Type B pancreatic cell (in vitro differentiated cells): Measurements from ENCODE around the gene NLGN1. TPM values are rescaled to one million over a fixed set of nuclear protein-coding genes. Genes with fewer than 3 reads are reported as not detected.

ENCODE experiments used
- DNase-seq: peaks from one replicate; pipeline ENCODE4 v3.0.0; 2021; ENCODE audit warnings: mixed read lengths; ENCODE audit not compliant: unreplicated experiment; ENCODE audit errors: extremely low spot score
- H3K27ac Mint-ChIP-seq: 2 replicates; pipeline ENCODE4 v1.8.0; 2021; ENCODE audit warnings: mild to moderate bottlenecking, mixed read lengths
- H3K27me3 Mint-ChIP-seq: 2 replicates; pipeline ENCODE4 v1.8.0; 2021; ENCODE audit warnings: mixed read lengths
- H3K36me3 Mint-ChIP-seq: 2 replicates; pipeline ENCODE4 v1.8.0; 2021; ENCODE audit warnings: mixed read lengths
- H3K4me1 Mint-ChIP-seq: one replicate; pipeline ENCODE4 v1.8.0; 2021; ENCODE audit warnings: mixed read lengths; ENCODE audit not compliant: unreplicated experiment
- H3K4me3 Mint-ChIP-seq: 2 replicates; pipeline ENCODE4 v1.8.0; 2021; ENCODE audit warnings: mild to moderate bottlenecking, mixed read lengths
- H3K9me3 Mint-ChIP-seq: 2 replicates; pipeline ENCODE4 v1.8.0; 2021; ENCODE audit warnings: mixed read lengths
- total RNA-seq: library from RNA; stranded (reverse); gene quantifications from 2 replicates; pipeline ENCODE4 v1.2.1, GENCODE V29; 2021; ENCODE audit warnings: low replicate concordance
- TF ChIP-seq, protein P1 (sequence below): fragments of 200-600 bp; sonication (generic); conservative IDR thresholded peaks from 2 replicates; pipeline ENCODE4 v1.5.0; 2021; ENCODE audit warnings: antibody characterized with exemption, mild to moderate bottlenecking

The NLGN1 gene
- total RNA-seq, 1 donor from 2014 or later, result 12.6 TPM

DNA sequence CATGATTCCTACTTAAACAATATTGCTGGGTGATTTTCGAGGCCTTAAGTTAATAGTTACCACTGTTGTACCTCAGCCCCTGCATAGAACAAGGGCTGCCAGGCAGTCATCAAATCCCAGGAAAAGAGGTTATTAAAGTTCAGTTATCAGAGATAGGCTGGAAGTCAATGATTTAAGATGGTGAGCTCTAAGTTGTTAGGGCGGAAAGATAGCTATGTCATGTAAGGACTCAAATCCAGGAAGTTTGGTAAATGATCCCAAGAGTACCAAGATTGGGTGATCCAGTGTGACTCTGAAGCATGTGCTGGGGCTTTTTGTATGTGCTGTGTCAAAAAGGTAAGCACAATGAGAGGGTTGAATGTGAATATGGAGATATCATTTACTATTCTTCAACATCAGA, 287.9 kb downstream of the NLGN1 start:
- H3K27ac Mint-ChIP-seq, result no peak overlapping the region
- no peaks in the 10 kb centered on the region for H3K4me1 Mint-ChIP-seq

DNA sequence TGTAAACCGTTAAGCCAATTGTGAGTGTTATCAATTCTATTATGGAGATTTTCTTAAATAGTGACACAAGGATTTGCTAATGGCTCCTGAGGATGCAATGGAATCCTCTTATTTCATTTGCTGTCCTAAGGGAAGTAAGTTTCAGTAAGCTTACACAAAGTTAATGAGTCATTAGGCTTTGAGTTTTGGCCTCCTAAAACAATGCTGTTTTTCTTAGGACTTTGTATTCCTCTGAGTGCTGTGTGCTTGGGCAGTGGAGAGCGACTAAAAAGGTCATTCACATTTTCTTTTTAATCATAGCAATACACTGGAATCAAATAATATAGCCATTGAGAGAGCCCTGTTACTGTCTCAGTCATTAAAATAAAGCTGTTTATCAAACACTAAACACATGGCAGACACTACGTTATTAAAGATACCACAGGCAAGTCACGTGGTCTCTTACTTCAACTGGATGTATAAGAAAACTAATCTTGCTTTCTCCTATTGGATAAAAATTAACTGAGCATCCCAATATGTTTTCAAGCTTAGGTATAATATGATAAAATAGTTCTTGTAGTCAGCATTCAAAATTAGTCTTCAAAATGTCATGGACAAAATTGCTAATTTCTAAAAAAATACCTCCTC, 290.8 kb downstream of the NLGN1 start:
- Mint-ChIP-seq H3K4me1 (no peaks in the 10 kb centered on the region), H3K27me3 (no peaks in the 10 kb centered on the region), H3K4me3 (no peak overlapping the region), H3K36me3 (no peaks in the 10 kb centered on the region), H3K9me3 (peaks cover 4% of the 10 kb centered on the region), H3K27ac (no peak overlapping the region)
- TF ChIP-seq, protein P1, sequence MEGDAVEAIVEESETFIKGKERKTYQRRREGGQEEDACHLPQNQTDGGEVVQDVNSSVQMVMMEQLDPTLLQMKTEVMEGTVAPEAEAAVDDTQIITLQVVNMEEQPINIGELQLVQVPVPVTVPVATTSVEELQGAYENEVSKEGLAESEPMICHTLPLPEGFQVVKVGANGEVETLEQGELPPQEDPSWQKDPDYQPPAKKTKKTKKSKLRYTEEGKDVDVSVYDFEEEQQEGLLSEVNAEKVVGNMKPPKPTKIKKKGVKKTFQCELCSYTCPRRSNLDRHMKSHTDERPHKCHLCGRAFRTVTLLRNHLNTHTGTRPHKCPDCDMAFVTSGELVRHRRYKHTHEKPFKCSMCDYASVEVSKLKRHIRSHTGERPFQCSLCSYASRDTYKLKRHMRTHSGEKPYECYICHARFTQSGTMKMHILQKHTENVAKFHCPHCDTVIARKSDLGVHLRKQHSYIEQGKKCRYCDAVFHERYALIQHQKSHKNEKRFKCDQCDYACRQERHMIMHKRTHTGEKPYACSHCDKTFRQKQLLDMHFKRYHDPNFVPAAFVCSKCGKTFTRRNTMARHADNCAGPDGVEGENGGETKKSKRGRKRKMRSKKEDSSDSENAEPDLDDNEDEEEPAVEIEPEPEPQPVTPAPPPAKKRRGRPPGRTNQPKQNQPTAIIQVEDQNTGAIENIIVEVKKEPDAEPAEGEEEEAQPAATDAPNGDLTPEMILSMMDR, result no peak
- DNase-seq, result no peak

More for the DNA sequence above, 287.9 kb downstream of the NLGN1 start:
- H3K36me3 Mint-ChIP-seq, result no peaks in the 10 kb centered on the region
- TF ChIP-seq, protein P1, result no peak
- peaks cover 4% of the 10 kb centered on the region for H3K9me3 Mint-ChIP-seq
- no peaks in the 10 kb centered on the region for H3K27me3 Mint-ChIP-seq
- DNase-seq, result no peak
- H3K4me3 Mint-ChIP-seq, result no peak overlapping the region

DNA sequence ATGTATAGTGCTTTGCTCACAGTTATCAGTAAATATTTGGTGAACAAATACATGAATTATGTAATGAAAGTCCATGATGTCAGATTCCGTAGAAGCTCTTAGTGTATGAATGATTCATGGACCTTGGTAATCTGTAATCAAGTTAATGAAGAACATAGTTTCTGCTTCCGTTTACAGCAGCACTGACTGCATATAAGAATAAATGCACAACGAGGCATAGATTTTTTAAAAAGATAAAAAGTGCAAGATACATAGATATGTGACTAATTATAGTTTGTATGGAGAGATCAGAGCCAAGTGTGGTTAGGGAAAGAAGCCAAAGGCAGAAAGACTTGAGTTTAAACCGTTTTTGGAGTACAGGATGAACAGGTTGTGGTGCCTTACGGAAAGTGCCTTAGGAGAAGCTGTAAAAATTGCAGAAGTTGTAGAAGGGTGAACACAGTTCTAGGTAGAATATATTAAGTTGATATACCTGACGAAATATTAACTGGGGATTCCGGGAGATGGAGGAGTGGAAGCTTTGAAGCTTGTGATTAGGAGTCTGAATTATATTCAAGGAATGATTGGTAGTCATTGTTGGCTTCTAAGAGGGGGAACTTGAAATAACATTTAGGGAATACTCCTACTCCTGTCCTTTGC, 293.1 kb downstream of the NLGN1 start:
- no peak for DNase-seq
- H3K9me3 Mint-ChIP-seq, result peaks cover 4% of the 10 kb centered on the region
- H3K4me3 Mint-ChIP-seq, result no peak overlapping the region
- H3K36me3 Mint-ChIP-seq, result no peaks in the 10 kb centered on the region
- no peaks in the 10 kb centered on the region for H3K27me3 Mint-ChIP-seq
- no peaks in the 10 kb centered on the region for H3K4me1 Mint-ChIP-seq
- no peak overlapping the region for H3K27ac Mint-ChIP-seq
- TF ChIP-seq, protein P1, result no peak

DNA sequence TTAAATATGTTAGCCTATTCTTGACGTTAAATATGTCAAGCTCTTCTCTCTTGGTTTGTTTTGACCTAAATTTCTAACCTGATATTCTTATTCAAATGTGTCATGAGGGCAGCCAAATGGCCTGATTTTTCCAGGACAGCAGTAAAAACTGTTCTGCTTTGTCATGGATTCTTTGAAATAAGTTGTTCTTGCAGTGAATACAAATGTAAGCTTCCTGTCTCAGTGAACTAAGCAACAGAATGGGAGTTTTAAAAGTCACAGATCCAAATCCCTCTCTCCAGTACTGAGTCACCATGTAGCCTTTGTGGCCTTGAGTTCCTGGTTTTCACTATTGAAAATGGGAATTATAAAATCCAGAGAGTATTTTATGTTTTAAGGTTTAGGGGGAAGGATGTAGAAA, 301.8 kb downstream of the NLGN1 start:
- DNase-seq, result no peak
- Mint-ChIP-seq H3K9me3 (no peaks in the 10 kb centered on the region), H3K36me3 (no peaks in the 10 kb centered on the region), H3K27me3 (no peaks in the 10 kb centered on the region), H3K4me1 (no peaks in the 10 kb centered on the region), H3K27ac (no peak overlapping the region), H3K4me3 (no peak overlapping the region)
- TF ChIP-seq, protein P1, result no peak

DNA sequence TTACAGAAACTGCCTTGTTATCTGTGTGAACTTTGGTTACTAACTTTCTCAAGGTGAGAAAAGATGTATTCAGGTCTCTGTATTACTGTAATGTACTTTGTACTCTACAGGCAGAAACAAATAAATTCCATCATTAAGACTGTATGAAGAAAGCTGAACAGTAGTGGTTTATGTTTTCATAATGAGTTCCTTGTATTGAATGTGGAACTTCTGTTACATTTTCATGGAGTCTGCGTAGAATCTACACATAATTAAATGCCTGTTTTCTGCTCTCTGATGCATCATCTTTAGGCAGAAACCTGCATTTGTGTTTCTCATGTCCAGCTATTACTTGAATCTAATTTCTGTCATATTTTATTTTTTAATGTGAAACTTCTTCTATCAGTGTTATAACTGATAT, 302.8 kb downstream of the NLGN1 start:
- TF ChIP-seq, protein P1, result no peak

More for the DNA sequence above, 302.8 kb downstream of the NLGN1 start:
- Mint-ChIP-seq H3K9me3 (no peaks in the 10 kb centered on the region), H3K27ac (no peak overlapping the region), H3K4me1 (no peaks in the 10 kb centered on the region), H3K4me3 (no peak overlapping the region), H3K27me3 (no peaks in the 10 kb centered on the region), H3K36me3 (no peaks in the 10 kb centered on the region)
- no peak for DNase-seq
